Mesangial cell (primary cell): ENCODE data around the gene PAQR5. TPM values are rescaled to one million over a fixed set of nuclear protein-coding genes. Genes with fewer than 3 reads are reported as not detected.

Source experiments
- total RNA-seq: library from RNA; depleted of rRNA; stranded (reverse); fragments of >200 nt; gene quantifications from 2 replicates; pipeline ENCODE4 v1.2.3, GENCODE V29; 2015

Gene PAQR5, protein sequence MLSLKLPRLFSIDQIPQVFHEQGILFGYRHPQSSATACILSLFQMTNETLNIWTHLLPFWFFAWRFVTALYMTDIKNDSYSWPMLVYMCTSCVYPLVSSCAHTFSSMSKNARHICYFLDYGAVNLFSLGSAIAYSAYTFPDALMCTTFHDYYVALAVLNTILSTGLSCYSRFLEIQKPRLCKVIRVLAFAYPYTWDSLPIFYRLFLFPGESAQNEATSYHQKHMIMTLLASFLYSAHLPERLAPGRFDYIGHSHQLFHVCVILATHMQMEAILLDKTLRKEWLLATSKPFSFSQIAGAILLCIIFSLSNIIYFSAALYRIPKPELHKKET
- total RNA-seq, result 0.81 and 0.89 TPM in 2 replicates

DNA sequence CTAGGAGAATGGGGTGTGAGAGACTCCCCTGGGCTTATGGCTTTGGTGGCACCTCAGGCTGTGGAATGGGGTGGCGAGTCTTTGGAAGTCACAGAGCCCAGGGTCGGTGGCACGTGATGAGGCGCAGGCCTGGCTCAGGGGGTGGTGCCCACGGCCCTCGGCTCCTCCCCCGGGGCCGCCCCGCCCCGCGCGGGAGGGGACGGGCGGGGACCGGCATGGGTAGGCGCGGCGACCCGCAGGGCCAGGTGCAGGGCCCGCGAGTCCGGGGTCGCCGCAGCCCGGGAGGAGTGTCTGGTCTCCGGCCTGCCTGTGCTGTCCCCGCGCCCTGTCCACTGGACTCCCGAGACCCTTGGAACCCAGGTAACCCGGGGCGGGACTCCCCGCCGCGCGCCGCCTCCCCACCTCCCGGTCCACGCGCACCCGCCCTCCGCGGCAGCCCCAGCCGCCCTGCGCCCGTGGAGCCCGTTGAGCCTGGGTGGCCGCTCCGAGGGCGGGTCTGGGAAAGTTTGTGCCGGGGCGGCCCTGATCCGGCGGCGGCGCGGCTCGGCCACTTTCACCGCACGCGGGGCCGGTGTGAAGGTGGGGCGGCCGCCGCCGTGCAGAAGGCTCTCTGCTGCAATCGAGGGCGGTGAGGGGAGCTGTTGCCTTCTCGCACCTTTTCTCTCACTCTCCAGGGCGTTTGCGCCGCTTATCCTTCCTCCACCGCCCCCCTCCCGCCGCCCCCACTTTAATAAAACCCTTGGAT is at the start of gene PAQR5:
Gene PAQR5, plus strand, starts transcription at position 216 of the 745 bp plus-strand sequence. CDS start 61,169 bp downstream, outside the sequence.

GRCh38 chr15:69413822-69414700 is 115.3 kb downstream of the PAQR5 start, which contains the start of gene KIF23:
KIF23 (plus strand) TSS chr15:69414349; CDS start chr15:69414466, 117 bp downstream.

DNA sequence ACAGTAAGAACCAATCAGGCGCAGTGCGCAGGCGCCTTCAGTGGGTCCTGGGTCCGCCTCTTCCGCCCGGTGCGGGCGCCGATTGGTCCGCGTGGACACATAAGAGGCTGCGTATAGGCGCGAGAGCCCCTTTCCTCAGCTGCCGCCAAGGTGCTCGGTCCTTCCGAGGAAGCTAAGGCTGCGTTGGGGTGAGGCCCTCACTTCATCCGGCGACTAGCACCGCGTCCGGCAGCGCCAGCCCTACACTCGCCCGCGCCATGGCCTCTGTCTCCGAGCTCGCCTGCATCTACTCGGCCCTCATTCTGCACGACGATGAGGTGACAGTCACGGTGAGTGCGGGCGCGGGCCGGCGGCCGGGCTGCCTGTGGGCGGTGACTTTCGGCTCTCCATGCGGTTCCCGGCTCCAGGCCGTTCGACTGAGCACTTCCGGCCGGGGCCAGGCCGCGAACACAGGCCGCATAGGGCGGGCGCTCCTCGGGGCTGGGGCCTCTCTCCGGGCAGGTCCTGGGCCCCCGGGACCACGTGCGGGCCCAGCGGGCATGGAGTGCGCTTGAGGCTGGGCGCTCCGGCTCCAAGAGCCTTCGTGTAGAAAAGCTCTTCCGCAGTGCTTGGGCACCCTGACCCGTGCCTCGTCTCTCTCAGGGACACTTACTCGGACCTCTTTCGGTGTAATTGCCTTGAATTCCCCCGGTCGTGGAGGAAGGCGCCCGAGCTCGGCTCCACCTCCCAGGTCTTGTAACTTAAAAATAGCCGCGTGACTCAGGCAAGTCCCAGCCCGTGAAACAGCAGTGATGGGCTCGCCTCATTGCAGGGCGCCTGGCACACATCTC is 154.2 kb downstream of the PAQR5 start, which contains the start of gene RPLP1:
Gene RPLP1, plus strand, starts transcription at position 127 of the 830 bp plus-strand sequence. Its CDS starts 131 bp downstream, at position 258.

Other genes starting within 250 kb of the PAQR5 start
- 14.2 and 14.5 TPM in 2 replicates for gene GLCE, start 138.3 kb upstream of the PAQR5 start, total RNA-seq
- gene KIF23, start 115.4 kb downstream of the PAQR5 start, total RNA-seq, result 4.4 and 75.6 TPM in 2 replicates
- 358 and 465 TPM in 2 replicates for gene RPLP1, start 153.9 kb downstream of the PAQR5 start, total RNA-seq